Type B pancreatic cell (in vitro differentiated cells): ENCODE data around the gene PARN. TPM values are rescaled to one million over a fixed set of nuclear protein-coding genes. Genes with fewer than 3 reads are reported as not detected.
A peak's percentile ranks its signal among the peaks of the same experiment; 100 is the strongest.

Experiments used
- DNase-seq: peaks from one replicate; pipeline ENCODE4 v3.0.0; 2021; ENCODE audit warnings: mixed read lengths; ENCODE audit not compliant: unreplicated experiment; ENCODE audit errors: extremely low spot score
- H3K27ac Mint-ChIP-seq: 2 replicates; pipeline ENCODE4 v1.8.0; 2021; ENCODE audit warnings: mild to moderate bottlenecking, mixed read lengths
- H3K27me3 Mint-ChIP-seq: 2 replicates; pipeline ENCODE4 v1.8.0; 2021; ENCODE audit warnings: mixed read lengths
- H3K36me3 Mint-ChIP-seq: 2 replicates; pipeline ENCODE4 v1.8.0; 2021; ENCODE audit warnings: mixed read lengths
- H3K4me1 Mint-ChIP-seq: one replicate; pipeline ENCODE4 v1.8.0; 2021; ENCODE audit warnings: mixed read lengths; ENCODE audit not compliant: unreplicated experiment
- H3K4me3 Mint-ChIP-seq: 2 replicates; pipeline ENCODE4 v1.8.0; 2021; ENCODE audit warnings: mild to moderate bottlenecking, mixed read lengths
- H3K9me3 Mint-ChIP-seq: 2 replicates; pipeline ENCODE4 v1.8.0; 2021; ENCODE audit warnings: mixed read lengths
- total RNA-seq: library from RNA; stranded (reverse); gene quantifications from 2 replicates; pipeline ENCODE4 v1.2.1, GENCODE V29; 2021; ENCODE audit warnings: low replicate concordance
- TF ChIP-seq, protein P1 (sequence below): fragments of 200-600 bp; sonication (generic); conservative IDR thresholded peaks from 2 replicates; pipeline ENCODE4 v1.5.0; 2021; ENCODE audit warnings: antibody characterized with exemption, mild to moderate bottlenecking

The PARN gene
- total RNA-seq, 1 donor from 2014 or later, result 26.1 TPM

DNA sequence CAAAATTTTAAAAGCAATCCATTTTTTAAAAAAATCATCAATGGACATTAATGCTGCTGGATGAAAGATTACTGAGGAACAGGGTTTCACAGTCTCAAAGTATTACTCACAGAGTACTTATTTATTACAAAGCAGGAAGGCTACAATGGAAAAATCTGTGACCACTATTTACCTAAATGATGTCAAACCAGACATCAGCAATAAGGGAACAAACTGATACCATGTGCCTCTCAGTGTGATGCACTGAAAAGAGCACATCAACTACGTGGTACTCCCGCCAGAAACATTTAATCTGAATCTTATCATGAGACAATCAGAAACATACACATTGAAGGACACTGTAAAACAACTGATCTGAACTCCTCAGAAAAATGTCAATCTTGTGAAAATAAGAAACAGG lies 124.2 kb downstream of the PARN start:
- H3K4me3 Mint-ChIP-seq, result no peak overlapping the region
- H3K27me3 Mint-ChIP-seq, result no peaks in the 10 kb centered on the region
- no peak overlapping the region for H3K27ac Mint-ChIP-seq
- H3K36me3 Mint-ChIP-seq, result no peaks in the 10 kb centered on the region
- peaks cover 18% of the 10 kb centered on the region for H3K4me1 Mint-ChIP-seq
- TF ChIP-seq, protein P1, sequence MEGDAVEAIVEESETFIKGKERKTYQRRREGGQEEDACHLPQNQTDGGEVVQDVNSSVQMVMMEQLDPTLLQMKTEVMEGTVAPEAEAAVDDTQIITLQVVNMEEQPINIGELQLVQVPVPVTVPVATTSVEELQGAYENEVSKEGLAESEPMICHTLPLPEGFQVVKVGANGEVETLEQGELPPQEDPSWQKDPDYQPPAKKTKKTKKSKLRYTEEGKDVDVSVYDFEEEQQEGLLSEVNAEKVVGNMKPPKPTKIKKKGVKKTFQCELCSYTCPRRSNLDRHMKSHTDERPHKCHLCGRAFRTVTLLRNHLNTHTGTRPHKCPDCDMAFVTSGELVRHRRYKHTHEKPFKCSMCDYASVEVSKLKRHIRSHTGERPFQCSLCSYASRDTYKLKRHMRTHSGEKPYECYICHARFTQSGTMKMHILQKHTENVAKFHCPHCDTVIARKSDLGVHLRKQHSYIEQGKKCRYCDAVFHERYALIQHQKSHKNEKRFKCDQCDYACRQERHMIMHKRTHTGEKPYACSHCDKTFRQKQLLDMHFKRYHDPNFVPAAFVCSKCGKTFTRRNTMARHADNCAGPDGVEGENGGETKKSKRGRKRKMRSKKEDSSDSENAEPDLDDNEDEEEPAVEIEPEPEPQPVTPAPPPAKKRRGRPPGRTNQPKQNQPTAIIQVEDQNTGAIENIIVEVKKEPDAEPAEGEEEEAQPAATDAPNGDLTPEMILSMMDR, result no peak
- no peaks in the 10 kb centered on the region for H3K9me3 Mint-ChIP-seq
- DNase-seq, result no peak

DNA sequence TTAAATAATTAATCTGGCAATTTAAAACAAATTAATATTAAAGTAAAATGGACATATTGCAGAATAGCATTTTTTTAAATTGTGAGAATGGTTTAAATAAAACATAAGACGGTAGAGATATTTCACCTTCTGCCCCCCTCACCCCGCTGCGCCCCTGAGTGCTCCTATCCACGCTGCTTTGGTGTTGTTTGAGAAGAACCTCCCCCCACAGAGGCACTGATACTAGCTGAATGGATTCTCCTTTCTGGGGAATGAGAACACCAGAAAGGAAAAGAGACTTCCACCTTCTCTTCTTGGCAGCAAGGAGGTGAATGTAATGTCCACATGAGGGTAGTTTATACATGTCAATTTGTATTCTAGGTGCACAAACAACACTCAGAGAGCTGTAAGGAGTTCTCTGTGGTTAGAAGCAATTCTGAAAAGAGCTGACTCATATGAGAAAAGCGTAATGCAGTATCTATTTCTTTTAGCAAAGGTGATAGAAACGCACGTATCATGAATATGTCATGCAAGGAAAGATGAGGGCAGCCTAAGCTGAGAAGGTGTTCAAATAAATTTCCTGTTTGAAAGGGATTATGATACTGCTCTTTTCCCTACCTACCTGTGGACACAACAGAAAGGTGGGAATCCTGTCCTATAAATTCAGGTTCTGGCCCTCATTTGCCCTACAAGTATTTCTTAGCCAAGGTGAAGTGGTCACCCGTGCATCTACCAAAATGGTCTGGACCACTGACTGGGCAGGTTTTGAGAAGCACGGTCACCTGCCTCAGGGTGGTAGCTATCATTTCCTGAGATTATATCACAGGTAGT lies 126.9 kb downstream of the PARN start:
- TF ChIP-seq, protein P1, result no peak
- Mint-ChIP-seq H3K36me3 (no peaks in the 10 kb centered on the region), H3K9me3 (no peaks in the 10 kb centered on the region), H3K4me3 (no peak overlapping the region), H3K27ac (peak overlapping the region; percentile 95), H3K4me1 (peaks cover 31% of the 10 kb centered on the region), H3K27me3 (no peaks in the 10 kb centered on the region)
- DNase-seq, result no peak

- TF ChIP-seq, protein P1, result no peak
- Mint-ChIP-seq H3K4me3 (peak overlapping the region; percentile 56), H3K9me3 (no peaks in the 10 kb centered on the region), H3K27me3 (no peaks in the 10 kb centered on the region), H3K36me3 (no peaks in the 10 kb centered on the region), H3K27ac (peak overlapping the region; percentile 95), H3K4me1 (peaks cover 31% of the 10 kb centered on the region)
- no peak for DNase-seq
These were observed 127.7 kb downstream of the PARN start for GRCh38 chr16:14502256-14502875.

DNA sequence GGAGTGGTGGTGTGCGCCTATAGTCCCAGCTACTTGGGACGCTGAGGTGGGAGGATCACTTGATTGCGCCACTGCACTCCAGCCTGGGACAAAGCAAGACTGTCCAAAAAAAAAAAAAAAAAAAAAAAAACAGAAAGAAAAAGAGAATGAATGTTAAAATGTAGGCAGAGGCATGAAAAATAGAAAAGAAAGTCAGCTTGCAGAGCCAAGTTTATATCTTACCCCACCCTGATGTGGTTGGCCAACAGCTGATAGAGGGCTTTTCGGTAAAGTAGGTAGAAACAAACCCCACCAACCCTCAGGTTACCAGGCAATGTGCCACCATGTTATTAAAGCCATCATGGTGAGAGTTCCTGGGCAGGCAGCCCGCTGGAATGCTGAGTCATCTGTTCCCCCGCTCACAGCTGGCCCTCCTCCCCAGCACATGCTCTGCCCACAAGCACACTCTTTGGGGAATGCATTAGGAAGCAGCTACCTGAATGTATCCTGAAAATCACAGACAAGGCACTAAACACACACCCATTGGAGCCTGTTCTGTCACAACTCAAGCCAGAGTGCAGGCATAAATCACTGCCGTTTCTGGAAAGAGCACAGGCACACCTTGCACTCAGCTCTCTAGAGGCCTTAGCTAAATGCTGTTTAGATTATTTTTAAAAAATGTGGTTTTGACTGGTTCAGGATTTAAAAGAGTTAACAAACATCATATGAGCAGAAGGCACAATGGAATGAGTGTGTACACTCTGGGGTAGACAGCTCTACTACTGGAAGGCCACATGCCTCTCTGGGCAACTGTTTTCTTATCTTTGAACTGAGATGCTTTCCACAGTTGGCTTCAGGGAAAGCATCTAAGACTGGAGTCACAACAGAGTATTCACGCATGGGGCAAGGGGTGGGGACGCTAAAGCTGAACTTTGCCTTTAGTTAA lies 128.5 kb downstream of the PARN start:
- Mint-ChIP-seq H3K9me3 (no peaks in the 10 kb centered on the region), H3K36me3 (no peaks in the 10 kb centered on the region), H3K27ac (peak overlapping the region; percentile 95), H3K4me3 (peak overlapping the region; percentile 56), H3K27me3 (no peaks in the 10 kb centered on the region), H3K4me1 (peaks cover 38% of the 10 kb centered on the region)
- DNase-seq, result no peak
- TF ChIP-seq, protein P1, result no peak

- TF ChIP-seq, protein P1, result no peak
- Mint-ChIP-seq H3K27me3 (no peaks in the 10 kb centered on the region), H3K27ac (no peak overlapping the region), H3K4me1 (peaks cover 46% of the 10 kb centered on the region), H3K36me3 (no peaks in the 10 kb centered on the region), H3K9me3 (no peaks in the 10 kb centered on the region), H3K4me3 (no peak overlapping the region)
- no peak for DNase-seq
These were observed 129.3 kb downstream of the PARN start for GRCh38 chr16:14500791-14501190.
